Transverse colon (tissue), 4 donors: ENCODE measurements around the gene GALNT2. TPM values are rescaled to one million over a fixed set of nuclear protein-coding genes. Genes with fewer than 3 reads are reported as not detected.

Source experiments
- DNase-seq: peaks from one replicate; pipeline ENCODE4 v3.0.0-alpha.2; 2019
- H3K27ac ChIP-seq, 4 donors: fragments of 200-600 bp; sonication (generic); 2 replicates each; pipeline ENCODE4 v1.5.1; 2016 to 2018; ENCODE audit warnings: inconsistent platforms in 4 of 4
- H3K27me3 ChIP-seq: fragments of 200-600 bp; sonication (generic); 2 replicates; pipeline ENCODE4 v1.5.1; 2017; ENCODE audit warnings: inconsistent platforms
- H3K36me3 ChIP-seq, 4 donors: fragments of 200-600 bp; sonication (generic); 2 replicates each; pipeline ENCODE4 v1.5.1; 2017 to 2019; ENCODE audit warnings: inconsistent platforms in 4 of 4
- H3K4me1 ChIP-seq, 4 donors: fragments of 200-600 bp; sonication (generic); 2 replicates each; pipeline ENCODE4 v1.5.1; 2017 to 2020; ENCODE audit warnings: inconsistent platforms in 4 of 4
- H3K4me3 ChIP-seq, 4 donors: fragments of 200-600 bp; sonication (generic); 1 replicate in 1 of 4; 2 replicates in 3 of 4; pipeline versions ENCODE4 v1.5.1 to v1.6.1; 2017 to 2019; ENCODE audit warnings: inconsistent platforms in 4 of 4
- H3K9me3 ChIP-seq, 2 donors: fragments of 200-600 bp; sonication (generic); 2 replicates each; pipeline ENCODE4 v1.5.1; 2017 to 2019; ENCODE audit warnings: inconsistent platforms in 2 of 2
- CTCF ChIP-seq, 5 experiments: fragments of 200-600 bp in 3 of 5; fragments of 450-650 bp in 2 of 5; sonication (generic) in 3 of 5; IDR thresholded peaks; 1 replicate in 2 of 5; 2 replicates in 3 of 5; pipeline ENCODE4 v1.5.1; 2016 to 2017; ENCODE audit warnings: antibody characterized with exemption in 5 of 5, inconsistent platforms in 3 of 5, mild to moderate bottlenecking in 2 of 5, moderate library complexity in 1 of 5
- EP300 ChIP-seq: sonication (generic); formaldehyde crosslinking; IDR thresholded peaks from one replicate; pipeline ENCODE4 v1.6.1; 2017; ENCODE audit warnings: antibody characterized with exemption, low read depth
- POLR2A ChIP-seq: fragments of 450-650 bp; IDR thresholded peaks from one replicate; pipeline ENCODE4 v1.6.1; 2016; ENCODE audit warnings: antibody characterized with exemption, mild to moderate bottlenecking, moderate library complexity
- POLR2AphosphoS5 ChIP-seq, 3 donors: sonication (generic); formaldehyde crosslinking; IDR thresholded peaks; one replicate each; pipeline ENCODE4 v1.6.1; 2016; ENCODE audit warnings: antibody characterized with exemption in 3 of 3
- WGBS, 2 donors: methylation state at CpG; one replicate each; pipeline ENCODE4 v1.1.5; 2018; ENCODE audit warnings: low coverage in 1 of 2; 5-methylcytosine and 5-hydroxymethylcytosine counted together
- in situ Hi-C, 4 donors: fragments of 200-750 bp; cut with MboI; loops; one replicate each; pipeline versions ENCODE4 v1.15.0 to v1.15.1; 2017; ENCODE audit warnings: low sequenced_read_pairs in 3 of 4, low pct_ligation_motif_present in 1 of 4, low pct_unique_long_range_greater_than_20kb in 1 of 4
- intact Hi-C: fragments of 100-400 bp; cut with DNase I; formaldehyde crosslinking; loops from one replicate; pipeline ENCODE4 v1.15.1; 2023; ENCODE audit warnings: low total_unique reads
- total RNA-seq, 4 donors: library from RNA; depleted of rRNA; stranded (reverse); fragments of >200 nt; gene quantifications; one replicate each; pipeline ENCODE4 v1.1.0, GENCODE V29; 2016

GALNT2 gene
- total RNA-seq, 4 donors from 2014 or later, result 16.5 to 48.8 (median 36.8) TPM

DNA sequence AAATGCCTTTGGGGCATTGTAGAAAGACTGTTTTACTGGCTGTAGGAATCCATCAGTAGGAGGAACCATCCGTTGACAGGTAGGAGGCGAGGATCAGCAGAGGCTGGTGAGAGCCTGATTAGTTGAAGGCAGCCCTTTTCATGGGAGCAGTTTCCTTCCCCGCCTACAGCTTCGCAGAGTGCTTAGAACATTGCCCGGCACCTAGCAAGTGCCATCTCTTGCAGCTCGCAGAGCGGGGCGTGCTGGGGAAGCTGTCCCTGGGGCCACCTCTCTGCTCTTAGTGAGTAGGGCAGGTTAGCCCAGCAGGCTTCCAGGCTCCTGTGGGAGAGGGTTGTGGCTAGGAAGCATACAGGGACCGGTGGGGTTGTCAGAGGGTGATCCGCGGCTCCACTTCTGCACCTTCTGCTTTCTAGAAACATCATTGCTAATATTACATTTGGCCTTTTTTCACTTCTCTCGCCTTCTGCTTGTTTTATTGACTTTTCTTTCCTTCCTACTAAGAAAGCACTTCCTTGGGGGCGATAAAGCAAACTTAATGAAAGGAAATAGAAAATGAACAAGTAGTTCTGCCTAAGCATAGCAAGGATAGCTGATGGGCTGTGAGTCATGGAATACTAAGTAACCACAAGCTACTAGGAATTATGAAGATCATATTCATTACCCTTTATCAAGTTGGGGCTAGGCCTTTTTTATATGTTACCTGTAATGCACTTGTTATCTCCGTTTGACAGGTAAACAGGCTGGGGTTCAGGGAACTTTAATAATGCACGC lies 176.7 kb downstream of the GALNT2 start:
- intact Hi-C loops, result no loop called here
- Histone ChIP-seq H3K9me3 (no peaks in the 10 kb centered on the region), H3K27me3 (no peaks in the 10 kb centered on the region), H3K4me3 (no peak overlapping the region), H3K4me1 (no peaks in the 10 kb centered on the region), H3K36me3 (peaks cover 0 to 13% (median 0%) of the 10 kb centered on the region in 4 donors), H3K27ac (no peak overlapping the region)
- DNase-seq, result no peak
- TF ChIP-seq CTCF (IDR thresholded peaks at IDR 0.05) (no peak), POLR2AphosphoS5 (IDR thresholded peaks at IDR 0.05) (no peak), POLR2A (no peak), EP300 (no peak)
- in situ Hi-C loops, result no loop called here
- WGBS, 2 donors, result 93 to 95% methylated on average over 7 to 15 of the region's 15 CpGs

DNA sequence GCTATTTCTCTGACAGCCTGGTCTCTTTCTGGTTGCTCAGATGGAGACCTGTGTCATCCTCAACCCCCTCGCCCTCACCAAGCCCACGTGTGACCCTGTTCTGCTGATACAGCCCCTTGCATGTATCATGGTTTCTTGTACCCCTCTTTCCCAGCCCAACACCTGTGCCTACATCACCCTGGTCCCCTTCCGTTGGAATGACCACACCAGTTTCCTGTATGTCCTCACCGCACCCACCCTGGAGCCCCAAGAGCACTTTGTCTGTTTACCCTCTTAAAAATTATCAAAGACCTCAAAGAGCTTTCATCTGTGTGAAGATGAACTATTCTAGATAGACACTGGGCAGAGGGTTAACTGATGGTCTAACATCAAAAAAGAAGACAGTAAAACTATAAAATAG lies 179.5 kb downstream of the GALNT2 start:
- intact Hi-C loops, result no loop called here
- TF ChIP-seq EP300 (no peak), POLR2A (no peak), POLR2AphosphoS5 (IDR thresholded peaks at IDR 0.05) (no peak), CTCF (IDR thresholded peaks at IDR 0.05) (no peak)
- 91 to 94% methylated on average over 3 to 4 of the region's 4 CpGs for WGBS, 2 donors

DNA sequence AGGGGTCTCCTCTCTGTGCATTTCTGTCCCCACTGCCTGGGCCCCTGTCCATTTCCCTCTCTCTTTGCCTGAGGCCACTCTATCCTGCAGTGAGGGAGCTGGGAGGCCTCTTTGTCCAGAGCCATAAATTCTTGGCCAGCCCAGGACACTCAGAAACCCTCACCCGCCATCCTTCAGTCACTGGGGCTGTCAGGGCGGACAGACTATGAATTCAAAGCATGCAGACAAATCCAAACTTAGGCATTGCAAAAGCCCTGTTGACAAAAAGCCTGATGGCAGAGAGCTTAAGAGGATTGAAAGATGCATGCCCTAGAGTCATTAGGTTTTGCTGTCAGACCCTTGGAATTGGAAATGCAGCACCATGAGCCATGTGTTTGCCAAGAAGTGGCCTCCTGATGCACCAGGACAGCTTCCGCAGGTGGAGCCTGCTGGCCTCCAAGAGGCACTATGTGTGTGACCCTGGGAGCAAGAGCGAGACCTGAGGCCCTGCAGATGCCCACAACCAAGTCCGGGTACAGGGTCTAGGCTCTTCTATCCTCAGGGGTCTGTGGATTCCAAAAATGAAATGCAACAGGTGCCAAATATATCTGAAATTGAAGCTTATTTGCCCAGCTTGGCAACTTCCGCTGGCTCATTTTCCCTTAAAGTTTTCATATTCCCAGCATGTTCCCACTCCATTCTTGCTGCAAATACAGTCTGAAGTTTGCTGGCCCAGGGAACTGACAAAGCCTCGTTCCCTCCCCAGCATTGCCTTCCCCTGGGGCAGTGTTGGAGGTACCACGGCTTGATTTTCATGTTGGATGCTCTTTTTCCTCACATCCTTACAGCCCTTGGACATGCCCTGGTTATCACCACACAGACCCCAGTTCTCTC lies 181.2 kb downstream of the GALNT2 start:
- no peaks in the 10 kb centered on the region for H3K9me3 ChIP-seq
- no peak overlapping the region for H3K4me3 ChIP-seq
- H3K36me3 ChIP-seq, result no peaks in the 10 kb centered on the region
- no peak overlapping the region for H3K27ac ChIP-seq
- H3K4me1 ChIP-seq, result no peaks in the 10 kb centered on the region
- intact Hi-C loops (no loop called here), in situ Hi-C loops (no loop called here)
- no peak for DNase-seq
- TF ChIP-seq EP300 (no peak), CTCF (IDR thresholded peaks at IDR 0.05) (no peak), POLR2A (no peak)
- H3K27me3 ChIP-seq, result no peaks in the 10 kb centered on the region
- 87 to 96% methylated on average over 3 to 8 of the region's 8 CpGs for WGBS, 2 donors

More for the DNA sequence above, 179.5 kb downstream of the GALNT2 start:
- DNase-seq, result no peak
- Histone ChIP-seq H3K27me3 (no peaks in the 10 kb centered on the region), H3K9me3 (no peaks in the 10 kb centered on the region), H3K4me1 (no peaks in the 10 kb centered on the region), H3K27ac (no peak overlapping the region), H3K36me3 (peaks cover 0 to under 1% (median 0%) of the 10 kb centered on the region in 4 donors), H3K4me3 (no peak overlapping the region)
- in situ Hi-C loops, result no loop called here

DNA sequence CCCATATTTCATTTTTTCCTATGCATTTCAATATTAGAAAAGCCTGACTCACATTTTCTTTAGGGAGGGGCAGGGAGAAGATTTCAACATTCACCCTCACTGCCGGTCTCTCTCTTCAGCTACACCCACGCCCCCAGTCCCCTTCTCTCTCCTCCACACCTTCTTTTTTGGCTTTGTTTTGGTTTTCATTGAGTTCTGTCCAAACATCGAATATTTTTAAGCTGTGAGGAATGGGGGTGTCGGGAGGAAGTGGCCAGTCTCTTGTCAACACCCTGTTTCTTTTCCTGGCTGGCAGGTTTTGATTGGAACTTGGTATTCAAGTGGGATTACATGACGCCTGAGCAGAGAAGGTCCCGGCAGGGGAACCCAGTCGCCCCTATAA lies 181.8 kb downstream of the GALNT2 start:
- H3K36me3 ChIP-seq, result no peaks in the 10 kb centered on the region
- DNase-seq, result no peak
- H3K27ac ChIP-seq, result no peak overlapping the region
- intact Hi-C loops, result no loop called here
- H3K9me3 ChIP-seq, result no peaks in the 10 kb centered on the region
- no peak for TF ChIP-seq POLR2A
- no peak for TF ChIP-seq POLR2AphosphoS5 (IDR thresholded peaks at IDR 0.05)
- TF ChIP-seq EP300, result no peak
- TF ChIP-seq CTCF (IDR thresholded peaks at IDR 0.05), result no peak
- 66 to 87% methylated on average over 4 to 7 of the region's 7 CpGs for WGBS, 2 donors
- no peaks in the 10 kb centered on the region for H3K4me1 ChIP-seq
- in situ Hi-C loops, result no loop called here
- H3K4me3 ChIP-seq, result no peak overlapping the region
- H3K27me3 ChIP-seq, result no peaks in the 10 kb centered on the region
